Vagina (tissue), 2 donors: ENCODE results near the gene CBX4.

ENCODE experiments used
- POLR2AphosphoS5 ChIP-seq, 2 donors: sonication (generic); formaldehyde crosslinking; IDR thresholded peaks; one replicate each; pipeline ENCODE4 v1.9.0; 2017; ENCODE audit warnings: antibody characterized with exemption in 2 of 2, mild to moderate bottlenecking in 2 of 2, low read depth in 1 of 2; ENCODE audit not compliant: insufficient read depth in 1 of 2
- TF ChIP-seq, protein P1 (sequence below), 3 experiments: fragments of 450-650 bp in 2 of 3; fragments of 200-600 bp in 1 of 3; sonication (generic) in 1 of 3; IDR thresholded peaks; one replicate each; pipeline ENCODE4 v1.5.1; 2017 to 2019; ENCODE audit warnings: antibody characterized with exemption in 3 of 3, mild to moderate bottlenecking in 2 of 3, moderate library complexity in 2 of 3

DNA sequence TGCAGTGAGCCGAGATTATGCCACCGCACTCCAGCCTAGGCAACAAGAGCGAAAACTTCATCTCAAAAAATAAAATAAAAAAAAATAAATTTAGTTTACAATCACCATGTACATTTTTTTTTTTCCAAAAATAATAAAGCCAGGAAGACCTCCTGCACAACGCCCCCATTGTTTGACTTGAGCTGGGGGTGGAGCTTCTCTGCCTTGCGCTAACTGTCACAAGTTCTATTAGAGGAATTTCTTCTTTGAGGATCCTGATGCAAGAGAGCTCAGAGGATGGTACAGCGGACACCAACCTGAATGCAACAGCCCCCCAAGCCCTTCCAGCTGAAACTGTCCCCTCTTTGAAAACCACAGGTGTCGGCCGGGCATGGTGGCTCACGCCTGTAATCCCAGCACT is 24.9 kb upstream of the CBX4 start:
- TF ChIP-seq, protein P1, sequence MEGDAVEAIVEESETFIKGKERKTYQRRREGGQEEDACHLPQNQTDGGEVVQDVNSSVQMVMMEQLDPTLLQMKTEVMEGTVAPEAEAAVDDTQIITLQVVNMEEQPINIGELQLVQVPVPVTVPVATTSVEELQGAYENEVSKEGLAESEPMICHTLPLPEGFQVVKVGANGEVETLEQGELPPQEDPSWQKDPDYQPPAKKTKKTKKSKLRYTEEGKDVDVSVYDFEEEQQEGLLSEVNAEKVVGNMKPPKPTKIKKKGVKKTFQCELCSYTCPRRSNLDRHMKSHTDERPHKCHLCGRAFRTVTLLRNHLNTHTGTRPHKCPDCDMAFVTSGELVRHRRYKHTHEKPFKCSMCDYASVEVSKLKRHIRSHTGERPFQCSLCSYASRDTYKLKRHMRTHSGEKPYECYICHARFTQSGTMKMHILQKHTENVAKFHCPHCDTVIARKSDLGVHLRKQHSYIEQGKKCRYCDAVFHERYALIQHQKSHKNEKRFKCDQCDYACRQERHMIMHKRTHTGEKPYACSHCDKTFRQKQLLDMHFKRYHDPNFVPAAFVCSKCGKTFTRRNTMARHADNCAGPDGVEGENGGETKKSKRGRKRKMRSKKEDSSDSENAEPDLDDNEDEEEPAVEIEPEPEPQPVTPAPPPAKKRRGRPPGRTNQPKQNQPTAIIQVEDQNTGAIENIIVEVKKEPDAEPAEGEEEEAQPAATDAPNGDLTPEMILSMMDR (IDR thresholded peaks at IDR 0.05), result no peak
- TF ChIP-seq POLR2AphosphoS5 (IDR thresholded peaks at IDR 0.05; ENCODE audit: insufficient read depth in 1 of 2, low read depth in 1 of 2), result no peak
